Measurements from ENCODE around the gene SARM1. TPM values are rescaled to one million over a fixed set of nuclear protein-coding genes. Genes with fewer than 3 reads are reported as not detected.

The SARM1 gene
- total and polyA plus RNA-seq, 2 experiments from 2014 or later, result 14.5 to 19.5 TPM

- Histone ChIP-seq H3K9me3 (ENCODE audit: low read depth) (no peaks in the 10 kb centered on the region), H3K9me2 (replicated peaks; ENCODE audit: insufficient read depth) (no peaks in the 10 kb centered on the region), H3K36me3 (replicated peaks; ENCODE audit: insufficient read depth, low read depth) (no peaks in the 10 kb centered on the region), H3K27ac (peak overlapping the region; percentile 58), H3K79me2 (no peaks in the 10 kb centered on the region), H3K4me2 (peak overlapping the region; percentile 82), H2AFZ (peak overlapping the region; percentile 83), H4K20me1 (ENCODE audit: insufficient read depth, poor library complexity, severe bottlenecking) (no peaks in the 10 kb centered on the region), H3K4me3 (peak overlapping the region; percentile 11), H3K27me3 (peaks cover 19% of the 10 kb centered on the region), H3K4me1 (ENCODE audit: insufficient read depth) (peaks cover 9% of the 10 kb centered on the region)
- DNase-seq (ENCODE audit: low spot score), result peak; percentile 72
- whole genome bisulfite sequencing (ENCODE audit: low lambda C conversion rate, missing lambda C conversion rate), result 25% methylated on average over 49 of the region's 56 CpGs
- TF ChIP-seq EZH2phosphoT487 (IDR thresholded peaks at IDR 0.05; ENCODE audit: low read depth, severe bottlenecking, unreplicated experiment), result no peak
- no peak for TF ChIP-seq EZH2 (IDR thresholded peaks at IDR 0.05; ENCODE audit: borderline replicate concordance)
- no peak for TF ChIP-seq CTCF (IDR thresholded peaks at IDR 0.05; ENCODE audit: poor library complexity)
Measured at GRCh38 chr17:28384281-28385036, 13.0 kb downstream of the SARM1 start.

- Histone ChIP-seq H3K4me2 (peak overlapping the region; percentile 82), H3K79me2 (no peaks in the 10 kb centered on the region), H2AFZ (peak overlapping the region; percentile 83), H3K4me3 (peak overlapping the region; percentile 11), H3K36me3 (replicated peaks; ENCODE audit: insufficient read depth, low read depth) (no peaks in the 10 kb centered on the region), H3K27ac (peak overlapping the region; percentile 58), H3K9me2 (replicated peaks; ENCODE audit: insufficient read depth) (no peaks in the 10 kb centered on the region), H4K20me1 (ENCODE audit: insufficient read depth, poor library complexity, severe bottlenecking) (no peaks in the 10 kb centered on the region), H3K4me1 (ENCODE audit: insufficient read depth) (peaks cover 9% of the 10 kb centered on the region), H3K9me3 (ENCODE audit: low read depth) (no peaks in the 10 kb centered on the region), H3K27me3 (peaks cover 19% of the 10 kb centered on the region)
- WGBS (ENCODE audit: low lambda C conversion rate, missing lambda C conversion rate), result 25% methylated on average over 23 of the region's 29 CpGs
- TF ChIP-seq EZH2phosphoT487 (IDR thresholded peaks at IDR 0.05; ENCODE audit: low read depth, severe bottlenecking, unreplicated experiment) (no peak), CTCF (IDR thresholded peaks at IDR 0.05; ENCODE audit: poor library complexity) (no peak), EZH2 (IDR thresholded peaks at IDR 0.05; ENCODE audit: borderline replicate concordance) (no peak)
- peak; percentile 26 for DNase-seq (ENCODE audit: low spot score)
Measured at GRCh38 chr17:28385037-28385400, 13.5 kb downstream of the SARM1 start.

GRCh38 chr17:28385406-28385805, 13.9 kb downstream of the SARM1 start:
- Histone ChIP-seq H3K36me3 (replicated peaks; ENCODE audit: insufficient read depth, low read depth) (no peaks in the 10 kb centered on the region), H3K27me3 (peaks cover 18% of the 10 kb centered on the region), H3K4me1 (ENCODE audit: insufficient read depth) (peaks cover 9% of the 10 kb centered on the region), H3K4me2 (peak overlapping the region; percentile 82), H4K20me1 (ENCODE audit: insufficient read depth, poor library complexity, severe bottlenecking) (no peaks in the 10 kb centered on the region), H3K9me3 (ENCODE audit: low read depth) (no peaks in the 10 kb centered on the region), H3K27ac (no peak overlapping the region), H3K9me2 (replicated peaks; ENCODE audit: insufficient read depth) (no peaks in the 10 kb centered on the region), H2AFZ (no peak overlapping the region), H3K4me3 (no peak overlapping the region), H3K79me2 (no peaks in the 10 kb centered on the region)
- TF ChIP-seq EZH2 (IDR thresholded peaks at IDR 0.05; ENCODE audit: borderline replicate concordance) (no peak), CTCF (IDR thresholded peaks at IDR 0.05; ENCODE audit: poor library complexity) (no peak), EZH2phosphoT487 (IDR thresholded peaks at IDR 0.05; ENCODE audit: low read depth, severe bottlenecking, unreplicated experiment) (no peak)
- WGBS (ENCODE audit: low lambda C conversion rate, missing lambda C conversion rate), result 88% methylated on average over 8 of the region's 8 CpGs
- no peak for DNase-seq (ENCODE audit: low spot score)
